ENCODE data around the gene PRPF38B.
"Not testable (repeated sequence)": the region's sequence is repeated elsewhere in the genome, so short reads cannot be mapped to it uniquely, and the experiment has no call there.

PRPF38B gene

GRCh38 chr1:108681701-108682100 is 10.4 kb upstream of the PRPF38B start:
- not testable (repeated sequence) for DNase-seq (ENCODE audit: low read depth)

- no peak for DNase-seq (ENCODE audit: low read depth)
Observed at GRCh38 chr1:108685529-108685928, 6.6 kb upstream of the PRPF38B start.

GRCh38 chr1:108686614-108687313 is 5.3 kb upstream of the PRPF38B start:
- DNase-seq (ENCODE audit: low read depth), result no peak

GRCh38 chr1:108691128-108691941 is 775 bp upstream of the PRPF38B start:
- no peak for DNase-seq (ENCODE audit: low read depth)

- peak; percentile 80 for DNase-seq (ENCODE audit: low read depth)
Observed at GRCh38 chr1:108692724-108693655, 880 bp downstream of the PRPF38B start.

- DNase-seq (ENCODE audit: low read depth), result no peak
Observed at GRCh38 chr1:108695535-108695934, 3.4 kb downstream of the PRPF38B start.

GRCh38 chr1:108699375-108700332 is 7.5 kb downstream of the PRPF38B start:
- no peak for DNase-seq (ENCODE audit: low read depth)

GRCh38 chr1:108701176-108701849 is 9.2 kb downstream of the PRPF38B start:
- DNase-seq (ENCODE audit: low read depth), result no peak

GRCh38 chr1:108702109-108702508 is 10.0 kb downstream of the PRPF38B start:
- DNase-seq (ENCODE audit: low read depth), result not testable (repeated sequence)

- peak; percentile 18 for DNase-seq (ENCODE audit: low read depth)
Observed at GRCh38 chr1:108703939-108704338, 11.8 kb downstream of the PRPF38B start.

- no peak for DNase-seq (ENCODE audit: low read depth)
Observed at GRCh38 chr1:108704496-108704895, 12.4 kb downstream of the PRPF38B start.

GRCh38 chr1:108706643-108707042 is 14.5 kb downstream of the PRPF38B start:
- DNase-seq (ENCODE audit: low read depth), result no peak

- peak; percentile 34 for DNase-seq (ENCODE audit: low read depth)
Observed at GRCh38 chr1:108708691-108709660, 16.9 kb downstream of the PRPF38B start.

GRCh38 chr1:108712606-108713150 is 20.6 kb downstream of the PRPF38B start, which contains the start of gene FNDC7:
Gene FNDC7, plus strand, starts transcription at chr1:108712908. Its CDS starts 26 bp downstream, at chr1:108712934.
- DNase-seq (ENCODE audit: low read depth), result no peak

GRCh38 chr1:108715932-108716331 is 23.8 kb downstream of the PRPF38B start:
- no peak for DNase-seq (ENCODE audit: low read depth)

GRCh38 chr1:108716437-108717230 is 24.5 kb downstream of the PRPF38B start:
- no peak for DNase-seq (ENCODE audit: low read depth)

GRCh38 chr1:108717774-108718316 is 25.7 kb downstream of the PRPF38B start:
- no peak for DNase-seq (ENCODE audit: low read depth)

All from T-helper 22 cell (primary cell).